ENCODE measurements around the gene ACAA1.
"Not testable (repeated sequence)": the region's sequence is repeated elsewhere in the genome, so short reads cannot be mapped to it uniquely, and the experiment has no call there.

The ACAA1 gene, protein sequence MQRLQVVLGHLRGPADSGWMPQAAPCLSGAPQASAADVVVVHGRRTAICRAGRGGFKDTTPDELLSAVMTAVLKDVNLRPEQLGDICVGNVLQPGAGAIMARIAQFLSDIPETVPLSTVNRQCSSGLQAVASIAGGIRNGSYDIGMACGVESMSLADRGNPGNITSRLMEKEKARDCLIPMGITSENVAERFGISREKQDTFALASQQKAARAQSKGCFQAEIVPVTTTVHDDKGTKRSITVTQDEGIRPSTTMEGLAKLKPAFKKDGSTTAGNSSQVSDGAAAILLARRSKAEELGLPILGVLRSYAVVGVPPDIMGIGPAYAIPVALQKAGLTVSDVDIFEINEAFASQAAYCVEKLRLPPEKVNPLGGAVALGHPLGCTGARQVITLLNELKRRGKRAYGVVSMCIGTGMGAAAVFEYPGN

DNA sequence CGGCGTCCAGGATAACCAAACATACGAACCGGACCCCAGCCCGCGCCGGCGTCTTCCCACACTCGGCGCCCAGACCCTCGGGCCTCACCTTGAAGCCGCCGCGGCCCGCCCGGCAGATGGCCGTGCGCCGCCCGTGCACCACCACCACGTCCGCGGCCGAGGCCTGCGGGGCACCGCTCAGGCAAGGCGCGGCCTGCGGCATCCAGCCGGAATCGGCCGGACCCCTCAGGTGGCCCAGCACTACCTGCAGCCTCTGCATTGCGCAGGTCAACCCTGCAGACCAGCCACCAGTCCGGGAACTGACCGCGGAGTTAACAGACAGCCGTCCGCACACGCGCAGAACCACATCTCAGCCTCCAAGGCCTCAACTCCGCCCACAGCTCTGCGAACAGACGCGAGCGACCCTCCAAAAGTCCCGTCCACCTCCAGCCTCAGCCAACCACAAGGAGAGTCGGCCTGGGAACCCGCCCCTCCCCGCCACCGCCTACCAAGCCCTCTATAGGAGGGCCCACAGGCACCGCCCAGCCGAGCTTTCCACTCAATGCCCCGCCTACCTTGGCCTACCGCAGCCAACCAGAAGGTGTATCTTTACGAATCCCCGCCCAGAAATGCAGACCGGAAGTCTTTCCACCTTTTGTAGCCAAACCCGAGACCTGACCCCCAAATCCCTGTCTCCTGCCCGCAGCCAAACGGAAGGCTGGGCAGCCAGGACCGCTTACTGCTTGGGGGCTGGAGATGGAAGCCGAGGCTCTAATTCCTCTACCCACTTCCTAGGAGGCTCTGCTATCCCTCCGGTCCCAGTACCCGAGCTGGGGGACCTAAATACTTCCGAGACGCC, at the start of gene ACAA1:
Gene ACAA1 (minus strand): TSS at position 351 of the 838 bp plus-strand sequence. CDS start 92 bp downstream, at position 259.
- DNase-seq (ENCODE audit: low read depth, low spot score) = peak; percentile 90

DNA sequence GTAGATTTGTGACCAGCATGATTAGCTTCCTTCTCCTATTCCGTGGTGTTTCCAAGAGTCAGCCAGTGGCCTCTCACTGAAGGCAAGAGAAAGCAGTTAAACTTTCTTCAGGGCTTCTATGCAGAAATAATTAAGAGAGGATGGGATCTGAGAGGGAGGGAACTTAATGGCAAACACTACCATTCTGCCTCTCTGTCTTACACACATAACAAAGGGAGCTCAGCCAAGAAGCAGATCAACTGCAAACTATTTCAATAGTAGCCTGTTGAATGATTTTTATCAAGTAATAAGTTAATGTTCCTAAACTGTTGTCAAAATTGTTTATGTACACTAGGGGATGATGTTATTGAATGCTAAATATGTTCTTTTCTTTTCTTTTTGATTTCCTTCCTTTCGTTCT, 40.3 kb upstream of the ACAA1 start:
- DNase-seq (ENCODE audit: low read depth, low spot score) = no peak

DNA sequence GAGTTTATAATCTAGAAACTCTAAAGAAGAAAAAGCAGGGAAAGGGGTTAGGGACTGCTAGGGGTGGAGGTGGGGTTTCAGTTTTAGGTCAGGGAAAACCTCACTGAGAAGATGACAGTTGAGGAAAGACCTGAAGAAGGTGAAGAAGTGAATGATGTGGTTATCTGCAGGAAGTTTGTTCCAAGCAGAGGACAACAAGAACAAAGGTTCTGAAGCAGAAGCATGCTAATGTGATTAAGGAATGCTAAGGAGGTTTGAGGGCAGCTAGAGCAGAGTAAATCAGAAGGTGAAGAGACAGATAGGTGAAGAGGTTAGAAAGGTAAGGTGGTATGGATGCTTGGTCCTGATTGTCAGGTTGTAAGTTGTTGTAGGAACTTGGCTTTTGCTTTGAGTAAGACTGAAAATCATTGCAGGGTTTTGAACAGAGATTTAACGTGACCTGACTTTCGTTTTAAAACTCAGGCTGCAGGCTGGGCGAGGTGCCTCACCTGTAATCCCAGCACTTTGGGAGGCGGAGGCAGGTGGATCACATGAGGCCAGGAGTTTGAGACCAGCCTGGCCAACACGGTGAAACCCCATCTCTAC, 37.0 kb upstream of the ACAA1 start:
- no peak for DNase-seq (ENCODE audit: low read depth, low spot score)

DNA sequence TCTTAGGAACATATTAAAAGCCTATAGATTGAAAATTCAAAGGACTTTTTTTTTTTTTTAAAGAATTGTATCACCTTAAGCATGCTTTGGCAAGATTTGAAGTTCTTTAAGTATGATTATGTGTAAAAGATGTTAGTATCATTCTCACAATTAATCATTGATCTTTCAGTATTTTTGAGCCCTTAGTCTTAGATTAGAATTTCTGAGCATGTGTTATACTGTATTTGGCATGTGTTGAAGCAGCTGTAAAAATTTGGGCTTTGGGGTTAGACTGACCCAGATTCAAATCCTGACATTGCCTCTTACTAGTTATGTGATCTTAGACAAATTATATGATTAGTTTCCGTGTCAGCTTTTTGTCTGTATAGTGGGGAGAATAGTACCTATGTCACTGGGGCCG, 34.7 kb upstream of the ACAA1 start:
- no peak for DNase-seq (ENCODE audit: low read depth, low spot score)

DNA sequence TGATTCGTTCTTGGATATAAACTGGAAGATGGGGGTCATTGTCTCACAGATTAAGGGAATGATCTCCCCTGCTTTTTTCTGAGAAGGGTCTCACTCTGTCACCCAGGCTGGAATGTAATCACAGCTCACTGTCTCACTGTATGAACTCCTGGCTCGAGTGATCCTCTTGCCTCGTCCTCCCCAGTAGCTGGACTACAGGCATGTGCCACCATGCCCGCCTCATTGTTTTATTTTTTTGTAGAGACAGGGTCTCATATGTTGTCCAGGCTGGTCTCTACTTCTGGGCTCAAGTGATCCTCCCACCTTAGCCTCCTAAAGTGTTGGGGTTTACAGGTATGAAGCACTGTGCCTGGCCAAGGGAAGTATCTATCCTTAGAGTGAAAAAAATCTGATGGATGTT, 33.8 kb upstream of the ACAA1 start:
- no peak for DNase-seq (ENCODE audit: low read depth, low spot score)

DNA sequence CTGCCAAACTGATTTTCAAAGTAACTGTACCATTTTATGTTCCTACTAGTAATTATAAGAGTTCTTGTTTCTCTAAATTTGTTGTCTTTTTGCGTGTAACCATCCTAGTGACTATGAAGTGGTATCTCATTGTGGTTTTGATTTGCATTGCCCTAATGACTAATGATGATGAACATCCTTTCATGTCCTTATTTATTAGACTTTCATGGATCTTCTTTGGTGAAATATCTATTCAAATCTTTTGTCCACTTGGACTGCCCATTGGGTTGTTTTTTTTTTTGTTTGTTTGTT, 32.0 kb upstream of the ACAA1 start:
- DNase-seq (ENCODE audit: low read depth, low spot score) = no peak

DNA sequence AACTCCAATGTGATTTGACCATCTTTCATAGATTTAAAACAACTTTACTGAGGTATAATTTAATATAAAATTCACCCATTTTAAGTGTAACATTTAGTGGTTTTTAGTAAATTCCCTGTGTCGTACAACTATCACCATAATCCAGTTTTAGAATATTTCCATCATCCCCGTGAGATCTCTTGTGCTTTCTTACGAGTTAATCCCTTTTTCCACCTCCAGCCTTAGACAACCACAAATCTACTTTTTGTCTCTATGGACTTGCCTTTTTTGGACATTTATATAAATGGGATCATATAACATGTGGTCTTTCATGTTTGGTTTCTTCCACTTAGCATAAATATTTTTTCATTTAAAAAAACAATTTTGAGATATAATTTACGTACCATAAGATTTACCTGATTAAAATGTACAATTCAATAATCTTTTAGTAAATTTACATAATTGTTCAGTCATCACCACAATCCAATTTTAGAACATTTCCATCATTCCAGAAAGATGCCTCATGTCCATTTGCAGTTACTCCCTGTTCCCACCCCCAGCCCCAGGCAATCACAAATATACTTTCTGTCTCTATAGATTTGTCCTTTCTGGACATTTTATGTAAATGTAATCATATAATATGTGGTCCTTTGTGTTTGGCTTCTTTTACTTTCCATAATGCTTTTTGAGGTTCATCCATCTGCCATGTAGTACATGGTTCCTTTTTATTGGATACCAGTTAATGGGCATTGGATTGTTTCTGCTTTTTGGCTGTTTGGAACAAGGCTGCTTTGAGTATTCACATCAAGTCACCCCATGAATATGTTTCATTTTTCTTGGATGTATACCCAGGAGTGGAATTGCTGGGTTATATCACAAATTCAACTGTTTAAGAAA, 31.5 kb upstream of the ACAA1 start:
- DNase-seq (ENCODE audit: low read depth, low spot score) = no peak

DNA sequence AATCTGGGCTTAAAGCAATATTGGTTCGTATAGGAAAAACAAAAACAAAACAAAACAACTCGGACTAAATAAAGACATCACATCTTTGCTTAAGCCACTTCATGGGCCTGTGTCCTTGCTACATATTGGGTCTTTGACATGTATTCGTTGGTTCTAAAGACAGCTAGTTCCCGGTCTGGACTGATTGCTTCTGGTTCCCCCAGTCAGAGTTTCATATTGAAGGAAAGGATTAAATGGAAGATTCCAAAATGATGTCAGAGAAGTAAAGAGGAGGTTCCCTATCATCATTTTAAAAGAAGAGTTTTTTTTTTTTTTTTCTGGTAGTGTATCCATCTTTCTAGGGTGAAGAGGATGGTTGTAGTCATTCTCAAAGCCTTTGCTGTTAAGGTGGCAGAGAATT, 30.7 kb upstream of the ACAA1 start:
- DNase-seq (ENCODE audit: low read depth, low spot score) = no peak

DNA sequence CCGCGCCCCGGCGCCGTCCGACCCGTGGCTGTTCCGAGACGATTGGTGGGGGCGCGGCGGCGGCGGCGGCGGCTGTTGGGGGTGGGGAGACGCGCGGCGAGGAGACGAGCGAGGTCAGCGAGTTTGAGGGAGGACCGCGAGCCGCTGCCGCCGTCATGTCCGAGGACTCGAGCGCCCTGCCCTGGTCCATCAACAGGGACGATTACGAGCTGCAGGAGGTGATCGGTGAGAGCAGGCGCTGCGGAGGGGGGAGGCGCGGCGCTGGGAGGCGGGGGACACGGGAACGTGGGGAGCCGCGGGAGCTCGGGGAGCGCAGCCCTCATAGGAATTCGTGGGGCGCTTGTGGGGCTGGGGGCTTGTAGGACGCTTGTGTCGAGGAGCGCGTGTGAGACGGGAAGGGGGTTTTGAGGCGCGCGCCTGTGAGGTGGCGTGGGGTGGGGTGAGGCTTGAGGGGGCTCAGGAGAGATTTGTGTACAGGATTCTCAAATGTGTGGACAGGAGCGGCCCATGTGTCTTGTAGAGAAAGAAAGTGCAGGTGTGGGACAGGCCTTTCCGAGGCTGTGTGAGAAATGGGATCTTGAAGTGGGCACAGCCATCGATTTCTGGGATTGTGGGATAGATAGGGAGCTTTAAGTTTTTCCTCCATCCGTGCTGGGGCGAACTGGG, 28.9 kb upstream of the ACAA1 start:
- no peak for DNase-seq (ENCODE audit: low read depth, low spot score)

DNA sequence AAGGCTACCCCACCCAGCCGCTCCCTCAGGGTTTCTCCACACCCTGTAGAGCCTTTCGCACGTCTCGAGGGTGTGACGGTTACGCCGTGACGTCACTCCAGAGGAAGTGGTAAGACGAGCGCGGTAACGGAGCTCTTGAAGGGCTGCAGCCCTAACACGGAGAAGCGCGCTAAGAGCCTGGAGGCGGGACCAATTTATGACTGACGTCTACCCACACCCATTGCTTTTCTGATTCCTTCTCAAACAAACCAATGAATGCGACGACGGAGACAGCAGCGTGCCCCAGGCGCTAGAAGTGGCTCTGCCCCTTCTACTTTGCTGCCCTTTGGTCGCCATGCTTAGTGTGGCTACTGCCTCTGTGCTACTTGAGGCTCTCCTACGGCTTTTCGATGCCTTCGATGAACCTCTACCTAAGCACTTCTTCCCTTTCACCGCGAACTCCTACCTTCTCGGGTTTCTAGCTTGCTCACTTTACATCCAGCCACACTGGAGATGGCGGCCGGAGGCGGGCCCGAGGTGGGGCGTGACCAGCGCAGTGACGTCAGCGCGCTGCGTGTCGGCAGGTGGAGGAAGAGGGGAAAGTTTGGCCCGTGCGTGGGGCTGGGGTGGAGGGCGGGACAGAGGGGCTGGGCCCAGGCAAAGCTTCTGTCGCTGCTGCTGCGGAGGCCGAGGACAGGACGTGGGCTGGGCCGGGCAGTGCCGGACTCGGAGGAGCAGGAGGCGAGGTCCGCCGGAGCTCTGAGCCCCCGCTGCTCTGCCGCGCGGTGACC, 28.2 kb upstream of the ACAA1 start, which contains the start of gene OXSR1:
Gene OXSR1 (plus strand): TSS at position 586 of the 770 bp plus-strand sequence. CDS start 340 bp downstream, outside the sequence.
- DNase-seq (ENCODE audit: low read depth, low spot score) = peak; percentile 96

DNA sequence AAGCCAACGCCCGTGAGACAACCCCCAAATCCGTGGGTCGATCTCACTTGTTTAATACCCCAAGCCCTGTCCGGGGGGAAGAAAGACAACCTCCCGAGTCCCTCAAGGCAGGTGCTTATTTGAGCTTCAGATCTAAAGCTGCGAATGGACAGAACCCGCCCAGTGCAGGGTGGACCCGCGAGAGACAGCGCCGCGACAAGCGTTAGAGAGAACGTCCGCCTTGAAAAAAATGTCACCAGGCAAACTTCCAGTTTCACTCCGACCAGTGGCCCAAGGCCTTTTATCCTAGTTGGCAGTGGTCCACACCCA, 27.7 kb upstream of the ACAA1 start:
- no peak for DNase-seq (ENCODE audit: low read depth, low spot score)

DNA sequence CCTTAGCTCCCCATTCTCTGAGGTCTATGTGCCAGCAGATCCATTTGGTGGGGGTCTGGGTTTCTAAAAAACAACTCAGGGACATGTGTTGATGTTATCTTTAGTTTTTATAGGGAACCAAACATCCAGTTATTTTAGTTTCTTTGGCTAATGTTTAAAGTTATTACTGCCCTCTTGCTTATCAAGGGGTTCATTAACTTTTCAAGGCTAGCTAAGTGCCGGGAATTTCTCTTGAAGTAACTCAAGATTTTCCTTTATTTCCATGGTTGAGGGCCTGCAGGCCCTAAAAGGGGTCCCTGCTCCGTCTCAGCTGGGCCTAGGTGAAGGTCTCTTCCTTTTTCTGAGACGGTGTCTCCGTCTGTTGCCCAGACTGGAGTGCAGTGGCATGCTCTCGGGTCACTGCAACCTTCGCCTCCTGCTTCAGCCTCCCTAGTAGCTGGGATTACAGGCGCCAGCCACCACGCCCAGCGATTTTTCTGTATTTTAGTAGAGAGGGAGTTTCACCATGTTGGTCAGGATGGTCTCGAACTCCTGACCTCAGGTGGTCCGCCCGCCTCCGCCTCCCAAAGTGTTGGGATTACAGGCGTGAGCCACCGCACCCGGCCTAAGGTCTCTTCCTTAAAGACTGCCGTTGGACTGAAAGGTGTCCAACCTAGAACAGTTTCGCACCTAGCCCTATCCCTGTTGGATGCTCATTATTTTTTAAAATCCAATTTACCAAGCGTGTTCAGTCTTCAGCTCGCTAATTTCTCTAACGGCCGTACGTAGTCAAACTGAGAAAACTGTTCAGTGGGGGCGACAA, 27.1 kb upstream of the ACAA1 start:
- DNase-seq (ENCODE audit: low read depth, low spot score) = no peak

DNA sequence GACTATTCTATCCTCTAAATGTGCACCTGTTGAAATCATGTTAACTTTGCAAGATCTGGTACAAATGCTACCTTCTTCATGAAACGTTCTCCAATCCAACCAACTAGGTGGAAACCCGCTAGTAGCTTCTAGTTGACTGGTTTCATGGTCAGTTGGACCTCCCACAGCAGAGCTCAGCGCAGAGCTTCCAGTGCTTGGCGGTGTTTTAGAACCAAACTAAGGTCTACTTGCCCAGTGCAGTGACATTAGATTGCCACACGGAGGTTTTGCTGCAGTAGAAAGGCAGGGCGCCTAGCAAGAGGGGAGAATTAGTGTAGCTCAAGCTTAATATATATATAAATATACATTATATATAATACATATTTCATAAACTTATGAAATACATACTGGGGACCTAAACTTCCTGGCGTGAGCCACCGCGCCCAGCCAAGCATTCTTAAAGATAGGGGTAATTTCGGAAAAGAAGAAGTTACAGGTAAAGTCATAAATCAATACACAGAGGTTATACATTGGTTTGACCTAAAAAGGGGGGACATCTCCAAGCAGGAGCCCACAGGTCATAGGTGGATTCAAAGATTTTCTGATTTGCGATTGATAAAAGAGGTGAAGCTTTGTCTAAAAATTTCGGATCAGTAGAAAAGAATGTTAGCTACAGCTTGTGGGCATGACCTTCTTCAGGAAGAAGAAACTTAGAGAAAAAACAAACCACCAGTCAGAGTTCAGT, 26.4 kb upstream of the ACAA1 start:
- DNase-seq (ENCODE audit: low read depth, low spot score) = no peak

DNA sequence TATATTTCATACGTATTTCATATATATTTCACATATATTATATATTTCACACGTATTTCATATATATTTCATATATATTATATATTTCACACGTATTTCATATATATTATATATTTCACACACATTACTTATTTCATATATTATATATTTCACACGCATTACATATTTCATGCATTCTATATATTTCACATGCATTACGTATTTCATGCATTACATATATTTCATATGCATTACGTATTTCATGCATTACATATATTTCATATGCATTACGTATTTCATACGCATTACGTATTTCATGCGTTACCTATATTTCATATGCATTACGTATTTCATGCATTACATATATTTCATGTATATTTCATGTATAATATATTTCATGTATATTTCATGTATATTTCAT, 23.8 kb upstream of the ACAA1 start:
- not testable (repeated sequence) for DNase-seq (ENCODE audit: low read depth, low spot score)

DNA sequence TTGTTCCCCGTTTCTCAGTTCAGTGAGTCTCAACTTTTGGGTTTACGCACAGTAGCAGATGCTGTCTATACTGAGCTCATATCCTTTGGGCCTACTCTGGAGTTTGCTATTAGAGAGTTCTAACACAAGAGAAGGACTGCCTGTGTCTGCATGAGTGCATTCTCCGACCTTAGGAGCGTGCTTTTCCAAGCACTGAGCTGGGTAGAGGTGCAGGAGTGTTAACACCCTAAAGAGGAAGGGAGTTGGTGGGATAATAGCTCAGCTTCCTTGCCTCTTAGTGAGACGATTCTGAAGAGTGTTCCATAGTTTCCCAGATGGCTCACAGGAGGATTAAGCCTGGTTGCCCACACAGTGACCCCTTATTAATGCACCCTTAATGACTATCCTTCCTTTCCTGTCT, 21.5 kb upstream of the ACAA1 start:
- no peak for DNase-seq (ENCODE audit: low read depth, low spot score)

DNA sequence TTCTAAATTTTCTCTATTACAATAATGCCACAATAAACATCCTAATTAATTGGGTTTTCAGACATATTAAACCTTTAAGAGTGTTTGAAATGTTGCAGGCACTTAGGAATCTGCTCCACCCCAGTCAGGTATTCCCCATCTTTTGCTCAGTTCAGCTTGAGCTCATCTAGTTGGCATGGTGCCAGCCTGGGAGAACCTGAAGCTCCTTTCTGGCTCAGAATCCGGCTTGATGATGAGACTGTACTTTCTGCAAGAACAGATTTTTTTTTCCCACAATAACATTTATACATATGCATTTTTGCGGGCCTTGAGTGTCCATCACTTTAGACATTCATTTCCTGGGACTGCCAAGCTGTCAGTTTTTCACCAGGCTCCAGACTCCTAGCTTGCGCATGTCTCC, 20.7 kb upstream of the ACAA1 start:
- DNase-seq (ENCODE audit: low read depth, low spot score) = no peak

DNA sequence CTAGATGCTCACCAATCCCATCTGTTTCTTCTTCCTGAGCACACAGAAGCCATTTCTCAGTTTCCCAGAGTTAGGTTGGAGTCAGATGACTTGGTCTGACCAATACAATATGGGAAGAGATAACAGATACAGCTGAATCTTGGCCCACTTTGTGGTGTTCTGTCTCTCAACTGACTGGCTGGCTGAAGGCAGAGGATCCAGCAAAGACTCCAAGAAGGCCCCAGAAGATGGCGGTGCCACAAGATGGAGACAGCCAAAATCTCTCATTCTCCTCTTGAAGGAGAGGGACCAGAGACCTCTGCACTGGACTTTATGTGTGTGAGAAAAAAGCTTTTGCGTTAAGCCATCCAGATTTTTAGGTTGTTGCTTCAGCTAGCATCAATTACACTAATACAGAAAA, 20.2 kb upstream of the ACAA1 start:
- no peak for DNase-seq (ENCODE audit: low read depth, low spot score)

DNA sequence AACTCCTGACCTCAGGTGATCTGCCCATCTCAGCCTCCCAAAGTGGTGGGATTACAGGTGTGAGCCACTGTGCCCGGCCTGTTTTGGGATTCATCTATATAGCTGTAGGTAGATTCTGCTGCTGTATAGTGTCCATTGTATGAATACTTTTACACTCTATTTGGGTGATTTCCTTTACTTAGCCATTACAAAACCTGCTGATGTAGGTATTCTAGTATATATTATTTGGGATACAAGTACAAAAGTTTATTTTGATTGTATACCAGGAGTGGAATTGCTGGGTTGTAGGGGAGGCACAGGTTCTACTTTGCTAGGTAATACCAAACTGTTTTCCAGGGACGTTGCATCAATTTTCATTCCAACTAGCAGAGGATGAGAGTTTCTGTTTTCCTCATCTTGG, 18.9 kb upstream of the ACAA1 start:
- DNase-seq (ENCODE audit: low read depth, low spot score) = no peak

Data from activated CD4-positive, CD25-positive, alpha-beta regulatory T cell treated with anti-CD3 and anti-CD28 coated beads, Interleukin-2, amount 50 U/mL, for 16 hours (primary cell).